Panc1 (cell line): ENCODE data around the gene PPP1R8. TPM values are rescaled to one million over a fixed set of nuclear protein-coding genes. Genes with fewer than 3 reads are reported as not detected.
"Not testable (repeated sequence)": the region's sequence is repeated elsewhere in the genome, so short reads cannot be mapped to it uniquely, and the experiment has no call there.

Source experiments
- ATAC-seq: fragments of 200-7000 bp; cut with Tn5 transposase; 2 replicates; pipeline ENCODE4 v1.9.1; 2020; ENCODE audit warnings: mild to moderate bottlenecking, moderate library complexity
- BruUV-seq: library from RNA; stranded (reverse); fragments of 400-500 nt; replicated peaks from 2 replicates; lab custom pipeline; 2021; lab: Mats Ljungman, UMichigan
- CTCF ChIA-PET: fragments of 300-600 bp; sonication (Branson Sonifier 250); formaldehyde crosslinking; loops from one replicate; lab custom pipeline; 2022; ENCODE audit warnings: antibody characterized with exemption; lab: Charles Lee
- POLR2A ChIA-PET: fragments of 300-600 bp; sonication (Branson Sonifier 250); formaldehyde crosslinking; loops from one replicate; lab custom pipeline; 2022; ENCODE audit warnings: antibody characterized with exemption; lab: Charles Lee
- DNase-seq: peaks from one replicate; pipeline ENCODE4 v3.0.0-alpha.2; 2010; ENCODE audit warnings: low read depth, low spot score
- H3K27ac ChIP-seq: 2 replicates; pipeline ENCODE4 v1.5.1; 2011; ENCODE audit warnings: mild to moderate bottlenecking, low read length, inconsistent platforms
- H3K27me3 ChIP-seq: fragments of 200-500 bp; sonication (Bioruptor generic); 2 replicates; pipeline ENCODE4 v1.6.0; 2014; ENCODE audit warnings: low read length, inconsistent platforms; ENCODE audit not compliant: control insufficient read depth, insufficient read depth
- H3K36me3 ChIP-seq: fragments of 200-500 bp; sonication (Bioruptor generic); 2 replicates; pipeline ENCODE4 v1.5.1; 2014; ENCODE audit warnings: inconsistent platforms, mild to moderate bottlenecking, low read length, moderate library complexity; ENCODE audit not compliant: control insufficient read depth, insufficient read depth
- H3K4me1 ChIP-seq: 2 replicates; pipeline ENCODE4 v1.5.1; 2011; ENCODE audit warnings: inconsistent platforms, mild to moderate bottlenecking, low read length, moderate library complexity; ENCODE audit not compliant: control insufficient read depth, insufficient read depth
- H3K4me3 ChIP-seq, 2 experiments: 2 replicates each; pipeline ENCODE4 v1.5.1; 2011 to 2012; ENCODE audit warnings: low read depth in 2 of 2, low read length in 2 of 2, mild to moderate bottlenecking in 2 of 2, inconsistent platforms in 1 of 2, moderate library complexity in 1 of 2
- H3K9me3 ChIP-seq: fragments of 200-500 bp; sonication (Bioruptor generic); 2 replicates; pipeline ENCODE4 v1.5.1; 2014; ENCODE audit warnings: low read depth, mild to moderate bottlenecking, inconsistent platforms, low read length, moderate library complexity; ENCODE audit not compliant: control insufficient read depth, insufficient read depth
- POLR2AphosphoS5 ChIP-seq: IDR thresholded peaks from 2 replicates; pipeline ENCODE4 v1.6.1; 2012; ENCODE audit warnings: mild to moderate bottlenecking, low read depth, low read length, moderate library complexity
- SIN3A ChIP-seq: IDR thresholded peaks from 2 replicates; pipeline ENCODE4 v1.6.1; 2012; ENCODE audit warnings: low read depth, mild to moderate bottlenecking, low read length, moderate library complexity, borderline replicate concordance; ENCODE audit not compliant: insufficient read depth
- TCF7L2 ChIP-seq: IDR thresholded peaks from 2 replicates; pipeline ENCODE4 v1.6.1; 2011; ENCODE audit warnings: mild to moderate bottlenecking, low read depth, low read length, inconsistent platforms
- in situ Hi-C: cut with HindIII; loops from 2 replicates; pipeline ENCODE4 v1.10.0; 2016; ENCODE audit warnings: low sequenced_read_pairs, low pct_unique_long_range_greater_than_20kb
- intact Hi-C: fragments of 100-400 bp; cut with micrococcal nuclease; formaldehyde crosslinking; loops from one replicate; pipeline ENCODE4 v1.10.0; 2022; ENCODE audit not compliant: unreplicated experiment
- total RNA-seq: library from RNA; stranded (reverse); gene quantifications from one replicate; pipeline ENCODE4 v1.2.1, GENCODE V29; 2021; ENCODE audit not compliant: unreplicated experiment
- TF ChIP-seq, protein P1 (sequence below), 2 experiments: IDR thresholded peaks; 2 replicates each; pipeline ENCODE4 v1.6.1; 2011 to 2012; ENCODE audit warnings: low read depth in 2 of 2, control low read depth in 1 of 2, low read length in 1 of 2, mild to moderate bottlenecking in 1 of 2, moderate library complexity in 1 of 2; ENCODE audit not compliant: insufficient read depth in 1 of 2
- TF ChIP-seq, protein P2 (sequence below): fragments of 450-650 bp; IDR thresholded peaks from 2 replicates; pipeline ENCODE4 v1.5.1; 2017; ENCODE audit warnings: mild to moderate bottlenecking

The PPP1R8 gene
- total RNA-seq, 1 experiment from 2014 or later = 59.7 TPM

DNA sequence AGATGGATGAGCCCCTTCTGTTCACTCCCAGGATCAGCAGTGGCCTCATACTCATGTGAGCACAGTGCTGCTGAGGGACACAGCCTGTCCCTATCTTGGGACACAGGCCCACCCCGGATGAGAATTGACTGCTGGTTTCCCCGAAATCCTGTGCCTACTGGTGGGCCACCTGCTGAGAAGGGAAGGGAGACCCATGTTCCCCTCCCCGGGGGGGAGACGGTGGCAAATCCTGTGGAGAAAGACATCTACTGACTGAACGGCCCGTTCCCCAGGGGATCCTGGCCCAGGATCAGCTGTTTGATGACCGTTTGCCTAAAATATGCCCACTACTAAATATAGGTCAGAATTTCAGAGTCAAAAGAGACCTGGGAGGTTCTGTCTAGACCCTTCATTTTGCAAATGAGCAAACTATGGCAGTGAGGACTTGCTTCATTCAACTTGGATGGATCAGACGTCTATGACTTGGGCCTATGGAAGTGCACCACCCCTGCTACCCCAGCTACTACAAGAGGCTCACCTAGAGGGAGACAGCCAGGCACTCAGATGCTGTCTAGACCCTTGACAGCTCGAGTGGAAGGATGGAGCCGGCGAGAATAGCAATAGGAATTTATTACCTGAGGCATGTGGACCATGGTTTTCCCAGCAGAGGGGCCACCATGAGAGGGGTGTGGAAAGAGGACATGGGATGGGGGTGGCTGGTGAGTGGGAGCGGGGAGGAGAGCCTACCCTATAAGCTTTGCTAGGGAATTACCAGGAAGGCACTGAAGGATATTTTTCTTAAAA, 26.2 kb downstream of the PPP1R8 start:
- Histone ChIP-seq H3K27me3 (no peaks in the 10 kb centered on the region), H3K27ac (no peak overlapping the region), H3K9me3 (no peaks in the 10 kb centered on the region), H3K4me3 (no peak overlapping the region), H3K4me1 (no peaks in the 10 kb centered on the region), H3K36me3 (no peaks in the 10 kb centered on the region)
- ChIA-PET POLR2A (no interaction called here), CTCF (interaction anchor here (0.6 kb wide), 2 partner anchors 36 to 868 kb away, joined by 8 to 15 read pairs; no protein-coding TSS in a partner anchor)
- BruUV-seq = no TSS peak
- intact Hi-C loops (no loop called here), in situ Hi-C loops (no loop called here)
- no peak for ATAC-seq
- no peak for DNase-seq
- TF ChIP-seq POLR2AphosphoS5 (no peak), TCF7L2 (no peak), SIN3A (no peak)
- TF ChIP-seq, protein P1, sequence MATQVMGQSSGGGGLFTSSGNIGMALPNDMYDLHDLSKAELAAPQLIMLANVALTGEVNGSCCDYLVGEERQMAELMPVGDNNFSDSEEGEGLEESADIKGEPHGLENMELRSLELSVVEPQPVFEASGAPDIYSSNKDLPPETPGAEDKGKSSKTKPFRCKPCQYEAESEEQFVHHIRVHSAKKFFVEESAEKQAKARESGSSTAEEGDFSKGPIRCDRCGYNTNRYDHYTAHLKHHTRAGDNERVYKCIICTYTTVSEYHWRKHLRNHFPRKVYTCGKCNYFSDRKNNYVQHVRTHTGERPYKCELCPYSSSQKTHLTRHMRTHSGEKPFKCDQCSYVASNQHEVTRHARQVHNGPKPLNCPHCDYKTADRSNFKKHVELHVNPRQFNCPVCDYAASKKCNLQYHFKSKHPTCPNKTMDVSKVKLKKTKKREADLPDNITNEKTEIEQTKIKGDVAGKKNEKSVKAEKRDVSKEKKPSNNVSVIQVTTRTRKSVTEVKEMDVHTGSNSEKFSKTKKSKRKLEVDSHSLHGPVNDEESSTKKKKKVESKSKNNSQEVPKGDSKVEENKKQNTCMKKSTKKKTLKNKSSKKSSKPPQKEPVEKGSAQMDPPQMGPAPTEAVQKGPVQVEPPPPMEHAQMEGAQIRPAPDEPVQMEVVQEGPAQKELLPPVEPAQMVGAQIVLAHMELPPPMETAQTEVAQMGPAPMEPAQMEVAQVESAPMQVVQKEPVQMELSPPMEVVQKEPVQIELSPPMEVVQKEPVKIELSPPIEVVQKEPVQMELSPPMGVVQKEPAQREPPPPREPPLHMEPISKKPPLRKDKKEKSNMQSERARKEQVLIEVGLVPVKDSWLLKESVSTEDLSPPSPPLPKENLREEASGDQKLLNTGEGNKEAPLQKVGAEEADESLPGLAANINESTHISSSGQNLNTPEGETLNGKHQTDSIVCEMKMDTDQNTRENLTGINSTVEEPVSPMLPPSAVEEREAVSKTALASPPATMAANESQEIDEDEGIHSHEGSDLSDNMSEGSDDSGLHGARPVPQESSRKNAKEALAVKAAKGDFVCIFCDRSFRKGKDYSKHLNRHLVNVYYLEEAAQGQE (IDR thresholded peaks at IDR 0.05; ENCODE audit: insufficient read depth in 1 of 2, low read depth in 2 of 2, low read length in 1 of 2) = no peak
- TF ChIP-seq, protein P2, sequence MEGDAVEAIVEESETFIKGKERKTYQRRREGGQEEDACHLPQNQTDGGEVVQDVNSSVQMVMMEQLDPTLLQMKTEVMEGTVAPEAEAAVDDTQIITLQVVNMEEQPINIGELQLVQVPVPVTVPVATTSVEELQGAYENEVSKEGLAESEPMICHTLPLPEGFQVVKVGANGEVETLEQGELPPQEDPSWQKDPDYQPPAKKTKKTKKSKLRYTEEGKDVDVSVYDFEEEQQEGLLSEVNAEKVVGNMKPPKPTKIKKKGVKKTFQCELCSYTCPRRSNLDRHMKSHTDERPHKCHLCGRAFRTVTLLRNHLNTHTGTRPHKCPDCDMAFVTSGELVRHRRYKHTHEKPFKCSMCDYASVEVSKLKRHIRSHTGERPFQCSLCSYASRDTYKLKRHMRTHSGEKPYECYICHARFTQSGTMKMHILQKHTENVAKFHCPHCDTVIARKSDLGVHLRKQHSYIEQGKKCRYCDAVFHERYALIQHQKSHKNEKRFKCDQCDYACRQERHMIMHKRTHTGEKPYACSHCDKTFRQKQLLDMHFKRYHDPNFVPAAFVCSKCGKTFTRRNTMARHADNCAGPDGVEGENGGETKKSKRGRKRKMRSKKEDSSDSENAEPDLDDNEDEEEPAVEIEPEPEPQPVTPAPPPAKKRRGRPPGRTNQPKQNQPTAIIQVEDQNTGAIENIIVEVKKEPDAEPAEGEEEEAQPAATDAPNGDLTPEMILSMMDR = no peak

DNA sequence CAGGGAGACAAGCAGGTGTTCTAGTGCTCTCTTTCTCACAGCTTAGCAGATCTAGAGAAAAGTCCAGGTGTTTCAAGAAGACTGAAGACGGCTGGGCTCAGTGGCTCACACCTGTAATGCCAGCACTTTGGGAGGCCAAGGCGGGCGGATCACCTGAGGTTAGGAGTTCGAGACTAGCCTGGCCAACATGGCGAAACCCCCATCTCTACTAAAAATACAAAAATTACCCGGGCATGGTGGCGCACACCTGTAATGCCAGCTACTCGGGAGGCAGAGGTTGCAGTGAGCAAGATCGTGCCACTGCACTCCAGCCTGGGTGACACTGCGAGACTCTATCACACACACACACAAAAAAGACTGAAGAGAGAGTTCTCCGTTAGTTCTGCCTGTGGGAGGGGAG, 27.0 kb downstream of the PPP1R8 start:
- H3K4me1 ChIP-seq, H3K4me3 ChIP-seq, ATAC-seq, BruUV-seq, H3K9me3 ChIP-seq, H3K36me3 ChIP-seq, DNase-seq, H3K27ac ChIP-seq, intact Hi-C loops, POLR2A ChIA-PET, H3K27me3 ChIP-seq, in situ Hi-C loops: not testable (repeated sequence)
- CTCF ChIA-PET = interaction anchor here (0.6 to 1.3 kb wide), 3 partner anchors 15 to 122 kb away, joined by 3 to 6 read pairs (median 3); partner anchors contain the start of gene THEMIS2
